HepG2 (cell line): Measurements from ENCODE around the gene THAP9. TPM values are rescaled to one million over a fixed set of nuclear protein-coding genes. Genes with fewer than 3 reads are reported as not detected.

Source experiments
- ARID3A ChIP-seq: IDR thresholded peaks from 2 replicates; pipeline ENCODE4 v1.6.1; 2012; ENCODE audit warnings: low read depth, low read length, improper control_type of control experiment
- BCL6 ChIP-seq: IDR thresholded peaks from 2 replicates; pipeline ENCODE4 v1.6.1; 2016; ENCODE audit warnings: missing genetic modification reagents, missing compliant biosample characterization
- CAMTA2 ChIP-seq: sonication (generic); formaldehyde crosslinking; IDR thresholded peaks from 2 replicates; pipeline ENCODE4 v1.4.0; 2020; ENCODE audit warnings: mild to moderate bottlenecking, missing genetic modification reagents, borderline replicate concordance
- GATA4 ChIP-seq: sonication (generic); IDR thresholded peaks from 2 replicates; pipeline ENCODE4 v1.6.1; 2016; ENCODE audit warnings: antibody characterized with exemption, low read depth, borderline replicate concordance
- HMG20A ChIP-seq: IDR thresholded peaks from 2 replicates; pipeline ENCODE4 v1.6.1; 2016; ENCODE audit warnings: borderline replicate concordance
- HNF4A ChIP-seq: sonication (generic); formaldehyde crosslinking; IDR thresholded peaks from 2 replicates; pipeline ENCODE4 v1.4.0; 2020; ENCODE audit warnings: missing genetic modification reagents
- KLF13 ChIP-seq: sonication (generic); formaldehyde crosslinking; IDR thresholded peaks from 2 replicates; pipeline ENCODE4 v1.4.0; 2020; ENCODE audit warnings: mild to moderate bottlenecking, missing genetic modification reagents
- KLF16 ChIP-seq, 2 experiments: sonication (generic) in 1 of 2; formaldehyde crosslinking in 1 of 2; IDR thresholded peaks; 2 replicates each; pipeline versions ENCODE4 v1.6.1 to v1.8.0; 2016 to 2023; ENCODE audit warnings: missing genetic modification reagents in 2 of 2, missing compliant biosample characterization in 1 of 2
- NCOA2 ChIP-seq: sonication (generic); formaldehyde crosslinking; IDR thresholded peaks from 2 replicates; pipeline ENCODE4 v1.8.0; 2022; ENCODE audit warnings: inconsistent platforms
- NCOR1 ChIP-seq: fragments of 200-600 bp; sonication (generic); IDR thresholded peaks from 2 replicates; pipeline ENCODE4 v1.7.0; 2017; ENCODE audit warnings: antibody characterized with exemption, low read length, borderline replicate concordance
- NR2F2 ChIP-seq: IDR thresholded peaks from 2 replicates; pipeline ENCODE4 v1.6.1; 2012; ENCODE audit warnings: low read depth, inconsistent platforms, borderline replicate concordance
- RERE ChIP-seq: IDR thresholded peaks from 2 replicates; pipeline ENCODE4 v1.6.1; 2016; ENCODE audit warnings: low read depth, missing genetic modification reagents, missing compliant biosample characterization
- THAP11 ChIP-seq: IDR thresholded peaks from 2 replicates; pipeline ENCODE4 v1.6.1; 2016; ENCODE audit warnings: missing biosample characterization, missing genetic modification reagents
- ZBTB39 ChIP-seq: sonication (generic); formaldehyde crosslinking; IDR thresholded peaks from 2 replicates; pipeline ENCODE4 v1.5.0; 2020; ENCODE audit warnings: missing genetic modification reagents
- polyA plus RNA-seq, 8 experiments: library from polyadenylated mRNA; depleted of rRNA in 3 of 8; stranded (reverse) in 7 of 8; unstranded in 1 of 8; fragments of >200 nt; fragmentation: Illumina TruSeq in 4 of 8; extraction: Trizol in 4 of 8; gene quantifications; 2 replicates each; pipeline versions ENCODE4 v1.2.1 to v1.2.3, GENCODE V29; 2011 to 2016; ENCODE audit warnings: low read depth in 4 of 8, missing spikeins in 1 of 8, mixed read lengths in 1 of 8; ENCODE audit not compliant: insufficient read depth in 1 of 8
- total RNA-seq, 5 experiments: library from RNA; depleted of rRNA; stranded (reverse); fragments of >200 nt; fragmentation: Illumina TruSeq; extraction: Trizol; gene quantifications; 2 replicates each; pipeline ENCODE4 v1.2.3, GENCODE V29; 2016; ENCODE audit warnings: low read depth in 1 of 5

Gene THAP9
- total and polyA plus RNA-seq, 2 of the 13 experiments (the other 11 are each of a cell fraction or from before 2014, with no cell fraction given), result 6.0 to 7.2 TPM

GRCh38 chr4:82885410-82885809 is 15.1 kb upstream of the THAP9 start (continued):
- no peak for TF ChIP-seq ZBTB39 (CRISPR knock-in tag)
- TF ChIP-seq NCOA2 (CRISPR knock-in tag), result peak; percentile 44; the same call in 1 of the 2 replicates
- TF ChIP-seq GATA4, result peak; percentile 25; the same call in 1 of the 2 replicates
- 0 out of 2 replicates have a peak, but pooled peaks have one; percentile 13 for TF ChIP-seq THAP11 (CRISPR knock-in tag)
- 0 out of 2 replicates have a peak, but pooled peaks have one; percentile 31 for TF ChIP-seq HMG20A (CRISPR knock-in tag)
- 0 out of 4 replicates have a peak, but pooled peaks of 1 of the 2 experiments have one; percentile 28 for TF ChIP-seq KLF16 (CRISPR knock-in tag; IDR thresholded peaks at IDR 0.05)
- peak; percentile 46; the same call in 1 of the 2 replicates for TF ChIP-seq HNF4A (CRISPR knock-in tag)
- TF ChIP-seq KLF13 (CRISPR knock-in tag), result no peak
- peak; percentile 37; the same call in 1 of the 2 replicates for TF ChIP-seq NCOR1
- 0 out of 2 replicates have a peak, but pooled peaks have one; percentile 21 for TF ChIP-seq BCL6 (CRISPR knock-in tag)
- 0 out of 2 replicates have a peak, but pooled peaks have one; percentile 35 for TF ChIP-seq RERE
- peak; percentile 83 for TF ChIP-seq ARID3A
- TF ChIP-seq CAMTA2 (CRISPR knock-in tag), result no peak
- TF ChIP-seq NR2F2, result peak; percentile 55; the same call in 1 of the 2 replicates
- TF ChIP-seq, all 625 proteins: peak for 33
